ENCODE measurements around the gene CNMD. TPM values are rescaled to one million over a fixed set of nuclear protein-coding genes. Genes with fewer than 3 reads are reported as not detected.

The CNMD gene
- total RNA-seq, 2 experiments from 2014 or later, result not detected

DNA sequence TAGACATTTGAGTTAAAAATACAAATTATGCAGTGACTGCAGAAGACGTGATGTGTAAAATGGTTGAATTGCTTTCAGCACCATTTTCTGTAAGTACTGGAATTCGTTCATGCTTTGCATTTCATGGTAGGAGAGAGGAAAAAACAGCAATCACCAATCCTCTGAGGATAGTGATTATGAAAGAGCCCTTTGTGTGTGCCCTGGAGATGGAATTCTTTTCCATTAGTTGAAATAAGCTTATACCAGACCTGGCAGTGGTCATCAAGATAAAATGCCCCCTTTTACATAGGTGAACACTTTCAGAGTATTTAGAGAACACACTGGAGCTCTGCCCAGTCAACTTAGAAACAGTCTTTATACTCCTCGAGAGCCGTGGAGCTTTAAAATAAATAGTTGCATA is 1.7 kb downstream of the CNMD start:
- Mint-ChIP-seq H3K9me3 (no peaks in the 10 kb centered on the region), H3K4me3 (no peak overlapping the region), H3K27ac (no peak overlapping the region), H3K4me1 (ENCODE audit: low read depth) (peaks cover 6% of the 10 kb centered on the region), H3K27me3 (peaks cover 33% of the 10 kb centered on the region), H3K36me3 (ENCODE audit: low read depth) (no peaks in the 10 kb centered on the region)
- no peak for DNase-seq
- ChIA-PET CTCF (interaction anchor here (1.1 to 2.8 kb wide), 10 partner anchors 12 to 230 kb away, joined by 3 to 10 read pairs (median 5); partner anchors contain the start of gene SUGT1), POLR2A (no interaction called here)
- intact Hi-C loops (cut with micrococcal nuclease), result no loop called here
- TF ChIP-seq, protein P1, sequence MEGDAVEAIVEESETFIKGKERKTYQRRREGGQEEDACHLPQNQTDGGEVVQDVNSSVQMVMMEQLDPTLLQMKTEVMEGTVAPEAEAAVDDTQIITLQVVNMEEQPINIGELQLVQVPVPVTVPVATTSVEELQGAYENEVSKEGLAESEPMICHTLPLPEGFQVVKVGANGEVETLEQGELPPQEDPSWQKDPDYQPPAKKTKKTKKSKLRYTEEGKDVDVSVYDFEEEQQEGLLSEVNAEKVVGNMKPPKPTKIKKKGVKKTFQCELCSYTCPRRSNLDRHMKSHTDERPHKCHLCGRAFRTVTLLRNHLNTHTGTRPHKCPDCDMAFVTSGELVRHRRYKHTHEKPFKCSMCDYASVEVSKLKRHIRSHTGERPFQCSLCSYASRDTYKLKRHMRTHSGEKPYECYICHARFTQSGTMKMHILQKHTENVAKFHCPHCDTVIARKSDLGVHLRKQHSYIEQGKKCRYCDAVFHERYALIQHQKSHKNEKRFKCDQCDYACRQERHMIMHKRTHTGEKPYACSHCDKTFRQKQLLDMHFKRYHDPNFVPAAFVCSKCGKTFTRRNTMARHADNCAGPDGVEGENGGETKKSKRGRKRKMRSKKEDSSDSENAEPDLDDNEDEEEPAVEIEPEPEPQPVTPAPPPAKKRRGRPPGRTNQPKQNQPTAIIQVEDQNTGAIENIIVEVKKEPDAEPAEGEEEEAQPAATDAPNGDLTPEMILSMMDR (IDR thresholded peaks at IDR 0.05), result no peak
- no peak for ATAC-seq

DNA sequence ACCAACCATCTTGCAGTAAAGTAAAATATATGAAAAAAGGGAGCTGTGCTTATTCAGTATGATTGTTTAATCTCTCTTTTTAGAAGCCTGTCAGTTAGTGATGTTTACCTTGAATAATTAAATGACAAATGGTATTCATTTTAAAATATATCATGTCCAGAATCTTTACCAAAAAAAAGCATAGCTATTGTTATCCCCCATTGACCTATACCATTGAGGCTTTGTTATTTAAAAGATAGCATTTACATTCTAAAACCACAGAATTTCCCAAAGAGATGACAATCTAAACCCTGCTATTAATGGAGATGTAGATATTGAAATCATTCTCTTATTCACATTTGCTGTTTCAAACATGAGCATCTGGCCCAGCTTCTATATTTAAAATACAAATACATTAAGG is 2.2 kb downstream of the CNMD start:
- DNase-seq, result no peak
- Mint-ChIP-seq H3K9me3 (no peaks in the 10 kb centered on the region), H3K36me3 (ENCODE audit: low read depth) (no peaks in the 10 kb centered on the region), H3K4me3 (no peak overlapping the region), H3K27ac (no peak overlapping the region), H3K4me1 (ENCODE audit: low read depth) (peaks cover 6% of the 10 kb centered on the region), H3K27me3 (peaks cover 29% of the 10 kb centered on the region)
- ATAC-seq, result no peak
- POLR2A ChIA-PET, result no interaction called here
- intact Hi-C loops (cut with micrococcal nuclease), result no loop called here
- TF ChIP-seq, protein P1 (IDR thresholded peaks at IDR 0.05), result no peak
- CTCF ChIA-PET, result interaction anchor here (1.1 to 2.8 kb wide), 7 partner anchors 13 to 231 kb away, joined by 3 to 10 read pairs (median 5); partner anchors contain the start of gene SUGT1

DNA sequence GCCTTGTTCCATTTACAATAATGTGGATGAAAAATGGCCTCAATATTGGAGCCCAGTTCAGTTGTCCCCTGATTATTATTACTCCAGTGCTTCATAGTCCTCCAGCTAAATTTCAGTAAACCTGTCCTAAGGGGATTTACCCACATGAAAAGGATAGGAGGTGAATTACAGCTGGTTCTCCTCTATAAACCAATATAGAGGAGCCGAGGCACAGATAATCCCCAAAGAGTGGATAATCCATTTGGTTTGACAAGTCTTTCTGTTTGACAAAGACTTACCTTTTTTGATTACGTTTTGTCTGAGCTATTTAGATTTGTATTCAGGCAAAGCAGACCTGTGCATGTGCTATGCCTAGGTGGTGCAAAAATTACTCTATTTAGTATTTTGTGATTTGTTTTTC is 2.7 kb downstream of the CNMD start:
- no peak overlapping the region for H3K27ac Mint-ChIP-seq
- DNase-seq (no peak), ATAC-seq (no peak)
- no peaks in the 10 kb centered on the region for H3K9me3 Mint-ChIP-seq
- ChIA-PET CTCF (interaction anchor here (1.2 to 2.8 kb wide), 3 partner anchors 14 to 84 kb away, joined by 3 to 9 read pairs (median 7); partner anchors contain the start of gene SUGT1), POLR2A (no interaction called here)
- peaks cover 28% of the 10 kb centered on the region for H3K27me3 Mint-ChIP-seq
- TF ChIP-seq, protein P1 (IDR thresholded peaks at IDR 0.05), result no peak
- H3K4me1 Mint-ChIP-seq (ENCODE audit: low read depth), result peaks cover 6% of the 10 kb centered on the region
- H3K4me3 Mint-ChIP-seq, result no peak overlapping the region
- intact Hi-C loops (cut with micrococcal nuclease), result no loop called here
- no peaks in the 10 kb centered on the region for H3K36me3 Mint-ChIP-seq (ENCODE audit: low read depth)

DNA sequence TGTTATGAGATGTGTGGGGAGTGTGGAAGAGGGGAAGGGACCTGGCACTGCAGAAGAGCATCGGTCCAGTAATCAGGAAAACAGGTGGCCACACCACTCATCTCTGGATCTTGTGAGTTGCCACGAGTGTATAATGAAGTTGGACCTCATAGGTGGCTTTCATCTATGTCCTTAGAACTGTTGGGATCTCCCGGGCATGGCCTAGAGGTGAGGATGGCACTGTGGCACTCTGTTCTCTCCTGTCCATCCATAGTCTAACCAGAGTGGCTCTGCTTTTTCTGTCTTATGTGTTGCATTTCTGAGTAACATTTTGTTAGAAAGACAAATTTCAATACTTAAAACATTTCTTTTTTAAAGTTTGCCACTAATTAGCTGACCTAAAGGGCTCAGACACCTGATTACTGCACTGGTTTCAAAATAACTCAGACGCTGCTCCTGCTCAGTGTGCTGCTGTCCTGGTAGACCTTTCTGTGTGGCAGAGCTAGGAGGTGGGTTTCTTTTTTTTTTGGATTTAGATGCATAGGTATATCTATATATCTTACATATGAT is 5.5 kb downstream of the CNMD start:
- CTCF ChIA-PET, result interaction anchor here (1.1 to 1.2 kb wide), 2 partner anchors 9 to 234 kb away, joined by 3 to 4 read pairs; no protein-coding TSS in a partner anchor

DNA sequence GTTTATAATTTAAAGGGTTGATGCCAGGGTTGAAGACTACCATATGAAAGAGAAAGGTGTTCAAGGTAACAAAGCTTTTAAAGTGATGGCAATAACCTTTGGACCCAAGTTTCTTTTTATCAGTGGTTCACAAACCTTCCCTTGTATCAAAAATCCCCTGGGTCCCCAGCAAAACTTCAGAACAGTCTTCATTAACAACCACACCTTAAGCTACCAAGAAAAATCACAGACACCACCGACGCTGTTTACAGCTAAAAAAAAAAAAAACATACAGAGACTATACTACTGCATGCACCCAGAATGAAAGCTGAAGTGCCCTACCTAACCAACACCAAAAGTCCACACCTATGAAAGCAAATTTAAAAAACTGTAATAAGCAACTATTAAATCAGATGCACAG is 13.4 kb downstream of the CNMD start:
- Mint-ChIP-seq H3K4me3 (no peak overlapping the region), H3K36me3 (ENCODE audit: low read depth) (no peaks in the 10 kb centered on the region), H3K4me1 (ENCODE audit: low read depth) (no peaks in the 10 kb centered on the region), H3K9me3 (no peaks in the 10 kb centered on the region), H3K27ac (no peak overlapping the region), H3K27me3 (peaks cover 8% of the 10 kb centered on the region)
- POLR2A ChIA-PET, result no interaction called here
- CTCF ChIA-PET, result interaction anchor here (1.5 to 2.2 kb wide), 2 partner anchors 12 to 83 kb away, joined by 4 to 6 read pairs; no protein-coding TSS in a partner anchor
- ATAC-seq (no peak), DNase-seq (no peak)
- TF ChIP-seq, protein P1 (IDR thresholded peaks at IDR 0.05), result no peak
- intact Hi-C loops (cut with micrococcal nuclease), result no loop called here

More for the DNA sequence above, 5.5 kb downstream of the CNMD start:
- DNase-seq, result no peak
- H3K36me3 Mint-ChIP-seq (ENCODE audit: low read depth), result no peaks in the 10 kb centered on the region
- TF ChIP-seq, protein P1 (IDR thresholded peaks at IDR 0.05), result no peak
- intact Hi-C loops (cut with micrococcal nuclease), result no loop called here
- POLR2A ChIA-PET, result interaction anchor here (0.8 kb wide), 1 partner anchor 32 kb away, joined by 3 read pairs; no protein-coding TSS in a partner anchor
- peaks cover 9% of the 10 kb centered on the region for H3K27me3 Mint-ChIP-seq
- H3K9me3 Mint-ChIP-seq, result no peaks in the 10 kb centered on the region
- no peak for ATAC-seq
- H3K4me1 Mint-ChIP-seq (ENCODE audit: low read depth), result peaks cover 2% of the 10 kb centered on the region
- no peak overlapping the region for H3K27ac Mint-ChIP-seq
- no peak overlapping the region for H3K4me3 Mint-ChIP-seq
